OCI-LY7 (cell line): ENCODE measurements around the gene DVL1. TPM values are rescaled to one million over a fixed set of nuclear protein-coding genes. Genes with fewer than 3 reads are reported as not detected.

Source experiments
- BruUV-seq: library from RNA; stranded (reverse); fragments of 400-500 nt; replicated peaks from 2 replicates; lab custom pipeline; 2021; lab: Mats Ljungman, UMichigan
- CTCF ChIA-PET: fragments of 300-600 bp; sonication (Branson Sonifier 250); formaldehyde crosslinking; loops from one replicate; lab custom pipeline; 2022; ENCODE audit warnings: antibody characterized with exemption; ENCODE audit not compliant: unreplicated experiment; lab: Charles Lee
- POLR2A ChIA-PET: fragments of 300-600 bp; sonication (Branson Sonifier 250); formaldehyde crosslinking; loops from one replicate; lab custom pipeline; 2022; ENCODE audit warnings: antibody characterized with exemption; lab: Charles Lee
- DNase-seq: peaks from one replicate; pipeline ENCODE4 v3.0.0-alpha.2; 2015; ENCODE audit warnings: low spot score
- H2AFZ ChIP-seq: fragments of 200-600 bp; sonication (generic), shearing (Covaris generic); 2 replicates; pipeline ENCODE4 v1.6.1; 2014; ENCODE audit warnings: mild to moderate bottlenecking, antibody characterized with exemption, low read length, moderate library complexity
- H3K27ac ChIP-seq: fragments of 200-600 bp; sonication (generic); 2 replicates; pipeline ENCODE4 v1.5.1; 2014; ENCODE audit warnings: mixed run types, low read depth, mild to moderate bottlenecking, moderate library complexity, low read length, inconsistent platforms; ENCODE audit not compliant: poor library complexity, severe bottlenecking
- H3K36me3 ChIP-seq: fragments of 200-600 bp; sonication (generic); 2 replicates; pipeline ENCODE4 v1.6.1; 2014; ENCODE audit warnings: mild to moderate bottlenecking, antibody characterized with exemption, low read length, moderate library complexity, mixed read lengths; ENCODE audit not compliant: insufficient read depth
- H3K4me1 ChIP-seq: fragments of 200-600 bp; sonication (generic); 2 replicates; pipeline ENCODE4 v1.5.1; 2014; ENCODE audit warnings: mild to moderate bottlenecking, low read length; ENCODE audit not compliant: insufficient read depth, poor library complexity, severe bottlenecking
- H3K4me2 ChIP-seq: fragments of 200-600 bp; sonication (generic); 2 replicates; pipeline ENCODE4 v1.6.1; 2014; ENCODE audit warnings: mild to moderate bottlenecking, low read length
- H3K4me3 ChIP-seq: fragments of 200-600 bp; sonication (generic); 2 replicates; pipeline ENCODE4 v1.5.1; 2014; ENCODE audit warnings: mild to moderate bottlenecking, low read depth, low read length; ENCODE audit not compliant: poor library complexity, severe bottlenecking
- H3K79me2 ChIP-seq: fragments of 200-600 bp; sonication (generic); 2 replicates; pipeline ENCODE4 v1.6.1; 2016; ENCODE audit warnings: low read depth, mild to moderate bottlenecking, low read length, moderate library complexity, mixed read lengths; ENCODE audit not compliant: insufficient read depth
- H3K9me2 ChIP-seq: fragments of 200-600 bp; sonication (generic); 2 replicates; pipeline ENCODE4 v1.6.1; 2016; ENCODE audit warnings: mild to moderate bottlenecking, low read length, mixed read lengths; ENCODE audit not compliant: insufficient read depth
- H3K9me3 ChIP-seq: fragments of 200-600 bp; sonication (generic); 2 replicates; pipeline ENCODE4 v1.6.1; 2014; ENCODE audit warnings: mild to moderate bottlenecking, mixed run types, low read length, mixed read lengths
- H4K20me1 ChIP-seq: fragments of 200-600 bp; sonication (generic); 2 replicates; pipeline ENCODE4 v1.6.1; 2014; ENCODE audit warnings: mild to moderate bottlenecking, antibody characterized with exemption, low read length, moderate library complexity, mixed read lengths; ENCODE audit not compliant: insufficient read depth
- CTCF ChIP-seq: fragments of 200-600 bp; sonication (generic); conservative IDR thresholded peaks from 2 replicates; pipeline ENCODE4 v1.5.1; 2014; ENCODE audit warnings: mild to moderate bottlenecking, antibody characterized with exemption, low read length, moderate library complexity, mixed read lengths
- EZH2phosphoT487 ChIP-seq: fragments of 200-600 bp; sonication (generic); IDR thresholded peaks from 2 replicates; pipeline ENCODE4 v1.6.1; 2018; ENCODE audit warnings: low read depth, borderline replicate concordance, mild to moderate bottlenecking, mixed run types, antibody characterized with exemption, low read length, moderate library complexity, mixed read lengths
- intact Hi-C: fragments of 100-400 bp; cut with micrococcal nuclease; formaldehyde crosslinking; loops from one replicate; pipeline ENCODE4 v1.10.0; 2022; ENCODE audit not compliant: unreplicated experiment
- total RNA-seq, 2 experiments: library from RNA; depleted of rRNA in 1 of 2; stranded (reverse); fragments of >200 nt in 1 of 2; shearing (Covaris generic) in 1 of 2; gene quantifications; 2 replicates each; pipeline ENCODE4 v1.2.3, GENCODE V29; 2014 to 2022

The DVL1 gene
- total RNA-seq, 2 experiments from 2014 or later, result 27.8 to 47.1 TPM

- intact Hi-C loops, result no loop called here
- TF ChIP-seq EZH2phosphoT487, result no peak
- TF ChIP-seq CTCF, result no peak
- Histone ChIP-seq H3K4me2 (no peak overlapping the region), H3K4me1 (no peaks in the 10 kb centered on the region), H3K9me3 (peaks cover 17% of the 10 kb centered on the region), H3K36me3 (0 out of 2 replicates have a peak, but pooled peaks cover 2% of the 10 kb centered on the region), H3K79me2 (no peaks in the 10 kb centered on the region), H3K9me2 (no peaks in the 10 kb centered on the region), H2AFZ (no peak overlapping the region), H3K27ac (no peak overlapping the region), H4K20me1 (no peaks in the 10 kb centered on the region), H3K4me3 (no peak overlapping the region)
- DNase-seq, result no peak
- ChIA-PET CTCF (no interaction called here), POLR2A (no interaction called here)
- no TSS peak for BruUV-seq
Measured at GRCh38 chr1:1364266-1364665, 15.0 kb upstream of the DVL1 start.

- no peak for DNase-seq
- peaks cover 14% of the 10 kb centered on the region for H3K9me3 ChIP-seq
- no peak for TF ChIP-seq CTCF
- no peak for TF ChIP-seq EZH2phosphoT487
- POLR2A ChIA-PET, result no interaction called here
- H3K4me3 ChIP-seq, result no peak overlapping the region
- no TSS peak for BruUV-seq
- no peak overlapping the region for H2AFZ ChIP-seq
- intact Hi-C loops, result no loop called here
- H3K36me3 ChIP-seq, result no peaks in the 10 kb centered on the region
- H3K79me2 ChIP-seq, result no peaks in the 10 kb centered on the region
- no peaks in the 10 kb centered on the region for H3K9me2 ChIP-seq
- no peak overlapping the region for H3K4me2 ChIP-seq
- no peak overlapping the region for H3K27ac ChIP-seq
- CTCF ChIA-PET, result no interaction called here
- no peaks in the 10 kb centered on the region for H3K4me1 ChIP-seq
- H4K20me1 ChIP-seq, result no peaks in the 10 kb centered on the region
Measured at GRCh38 chr1:1361982-1362423, 12.8 kb upstream of the DVL1 start.

- Histone ChIP-seq H3K36me3 (no peaks in the 10 kb centered on the region), H3K9me2 (no peaks in the 10 kb centered on the region), H3K4me1 (no peaks in the 10 kb centered on the region), H3K9me3 (peaks cover 8% of the 10 kb centered on the region), H2AFZ (no peak overlapping the region), H3K4me3 (no peak overlapping the region), H3K4me2 (no peak overlapping the region), H3K27ac (no peak overlapping the region), H3K79me2 (no peaks in the 10 kb centered on the region), H4K20me1 (no peaks in the 10 kb centered on the region)
- POLR2A ChIA-PET, result no interaction called here
- BruUV-seq, result no TSS peak
- no peak for TF ChIP-seq CTCF
- no peak for TF ChIP-seq EZH2phosphoT487
- CTCF ChIA-PET, result no interaction called here
- intact Hi-C loops, result no loop called here
- DNase-seq, result no peak
Measured at GRCh38 chr1:1361233-1361981, 12.2 kb upstream of the DVL1 start.
